ENCODE data around the gene ZFAND4.

GRCh38 chr10:45640049-45640448 is 32.5 kb downstream of the ZFAND4 start:
- TF ChIP-seq ZNF780A (CRISPR knock-in tag; IDR thresholded peaks at IDR 0.05) (no peak), ZNF274 (IDR thresholded peaks at IDR 0.05; ENCODE audit: borderline replicate concordance, low read depth, low read length) (no peak), SAFB2 (IDR thresholded peaks at IDR 0.05; ENCODE audit: borderline replicate concordance, low read depth, low read length, severe bottlenecking) (no peak), NR2C2 (CRISPR knock-in tag; IDR thresholded peaks at IDR 0.05) (no peak), NR2C2 (tag; IDR thresholded peaks at IDR 0.05) (no peak)
